ENCODE results near the gene NXPH3.

Gene NXPH3

DNA sequence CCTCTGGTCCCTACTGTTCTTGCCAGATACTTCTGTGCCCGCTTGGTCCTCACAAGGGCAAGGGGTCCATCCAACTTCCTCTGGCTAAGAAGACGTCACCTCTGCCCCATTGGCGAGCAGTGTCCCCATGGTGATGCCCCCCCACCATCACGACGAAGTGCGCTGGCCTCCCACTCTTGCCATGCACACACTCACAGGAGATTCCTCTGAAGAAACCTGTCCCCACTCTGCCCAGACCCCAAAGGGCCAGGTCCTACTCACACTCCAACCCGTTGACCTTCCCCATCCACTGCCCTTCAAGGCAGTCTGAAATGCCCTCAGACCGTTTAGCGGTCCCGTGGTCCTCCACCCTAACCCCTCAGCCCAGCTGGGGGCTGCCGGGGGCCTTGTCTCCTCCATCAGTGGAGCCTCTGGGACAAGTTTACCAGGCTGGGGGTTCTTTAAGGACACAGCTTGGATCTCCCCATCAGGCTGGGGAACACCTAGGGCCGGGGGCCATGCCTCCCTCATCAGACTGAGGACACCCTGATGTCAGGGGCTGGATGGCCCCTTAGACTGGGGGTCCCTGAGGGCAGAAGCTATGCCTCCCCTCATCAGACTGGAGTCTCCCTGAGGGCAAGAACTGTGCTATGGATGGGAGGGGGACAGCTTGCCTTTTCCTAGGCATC is 6.5 kb downstream of the NXPH3 start:
- TF ChIP-seq, protein P1, sequence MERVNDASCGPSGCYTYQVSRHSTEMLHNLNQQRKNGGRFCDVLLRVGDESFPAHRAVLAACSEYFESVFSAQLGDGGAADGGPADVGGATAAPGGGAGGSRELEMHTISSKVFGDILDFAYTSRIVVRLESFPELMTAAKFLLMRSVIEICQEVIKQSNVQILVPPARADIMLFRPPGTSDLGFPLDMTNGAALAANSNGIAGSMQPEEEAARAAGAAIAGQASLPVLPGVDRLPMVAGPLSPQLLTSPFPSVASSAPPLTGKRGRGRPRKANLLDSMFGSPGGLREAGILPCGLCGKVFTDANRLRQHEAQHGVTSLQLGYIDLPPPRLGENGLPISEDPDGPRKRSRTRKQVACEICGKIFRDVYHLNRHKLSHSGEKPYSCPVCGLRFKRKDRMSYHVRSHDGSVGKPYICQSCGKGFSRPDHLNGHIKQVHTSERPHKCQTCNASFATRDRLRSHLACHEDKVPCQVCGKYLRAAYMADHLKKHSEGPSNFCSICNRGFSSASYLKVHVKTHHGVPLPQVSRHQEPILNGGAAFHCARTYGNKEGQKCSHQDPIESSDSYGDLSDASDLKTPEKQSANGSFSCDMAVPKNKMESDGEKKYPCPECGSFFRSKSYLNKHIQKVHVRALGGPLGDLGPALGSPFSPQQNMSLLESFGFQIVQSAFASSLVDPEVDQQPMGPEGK (CRISPR knock-in tag; IDR thresholded peaks at IDR 0.05; ENCODE audit: borderline replicate concordance): no peak
- no peak for TF ChIP-seq CSDC2 (CRISPR knock-in tag; IDR thresholded peaks at IDR 0.05)
- TF ChIP-seq, protein P2, sequence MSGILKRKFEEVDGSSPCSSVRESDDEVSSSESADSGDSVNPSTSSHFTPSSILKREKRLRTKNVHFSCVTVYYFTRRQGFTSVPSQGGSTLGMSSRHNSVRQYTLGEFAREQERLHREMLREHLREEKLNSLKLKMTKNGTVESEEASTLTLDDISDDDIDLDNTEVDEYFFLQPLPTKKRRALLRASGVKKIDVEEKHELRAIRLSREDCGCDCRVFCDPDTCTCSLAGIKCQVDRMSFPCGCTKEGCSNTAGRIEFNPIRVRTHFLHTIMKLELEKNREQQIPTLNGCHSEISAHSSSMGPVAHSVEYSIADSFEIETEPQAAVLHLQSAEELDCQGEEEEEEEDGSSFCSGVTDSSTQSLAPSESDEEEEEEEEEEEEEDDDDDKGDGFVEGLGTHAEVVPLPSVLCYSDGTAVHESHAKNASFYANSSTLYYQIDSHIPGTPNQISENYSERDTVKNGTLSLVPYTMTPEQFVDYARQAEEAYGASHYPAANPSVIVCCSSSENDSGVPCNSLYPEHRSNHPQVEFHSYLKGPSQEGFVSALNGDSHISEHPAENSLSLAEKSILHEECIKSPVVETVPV (CRISPR knock-in tag; IDR thresholded peaks at IDR 0.05): no peak
- TF ChIP-seq RARB (CRISPR knock-in tag; IDR thresholded peaks at IDR 0.05): no peak
- no peak for TF ChIP-seq ISL1 (CRISPR knock-in tag; IDR thresholded peaks at IDR 0.05)
- no peak for TF ChIP-seq ESRRG (CRISPR knock-in tag; IDR thresholded peaks at IDR 0.05)
- TF ChIP-seq ARNTL (CRISPR knock-in tag; IDR thresholded peaks at IDR 0.05; ENCODE audit: borderline replicate concordance, low read depth): no peak
- no peak for TF ChIP-seq ZNF70 (CRISPR knock-in tag; IDR thresholded peaks at IDR 0.05)
- TF ChIP-seq, protein P3, sequence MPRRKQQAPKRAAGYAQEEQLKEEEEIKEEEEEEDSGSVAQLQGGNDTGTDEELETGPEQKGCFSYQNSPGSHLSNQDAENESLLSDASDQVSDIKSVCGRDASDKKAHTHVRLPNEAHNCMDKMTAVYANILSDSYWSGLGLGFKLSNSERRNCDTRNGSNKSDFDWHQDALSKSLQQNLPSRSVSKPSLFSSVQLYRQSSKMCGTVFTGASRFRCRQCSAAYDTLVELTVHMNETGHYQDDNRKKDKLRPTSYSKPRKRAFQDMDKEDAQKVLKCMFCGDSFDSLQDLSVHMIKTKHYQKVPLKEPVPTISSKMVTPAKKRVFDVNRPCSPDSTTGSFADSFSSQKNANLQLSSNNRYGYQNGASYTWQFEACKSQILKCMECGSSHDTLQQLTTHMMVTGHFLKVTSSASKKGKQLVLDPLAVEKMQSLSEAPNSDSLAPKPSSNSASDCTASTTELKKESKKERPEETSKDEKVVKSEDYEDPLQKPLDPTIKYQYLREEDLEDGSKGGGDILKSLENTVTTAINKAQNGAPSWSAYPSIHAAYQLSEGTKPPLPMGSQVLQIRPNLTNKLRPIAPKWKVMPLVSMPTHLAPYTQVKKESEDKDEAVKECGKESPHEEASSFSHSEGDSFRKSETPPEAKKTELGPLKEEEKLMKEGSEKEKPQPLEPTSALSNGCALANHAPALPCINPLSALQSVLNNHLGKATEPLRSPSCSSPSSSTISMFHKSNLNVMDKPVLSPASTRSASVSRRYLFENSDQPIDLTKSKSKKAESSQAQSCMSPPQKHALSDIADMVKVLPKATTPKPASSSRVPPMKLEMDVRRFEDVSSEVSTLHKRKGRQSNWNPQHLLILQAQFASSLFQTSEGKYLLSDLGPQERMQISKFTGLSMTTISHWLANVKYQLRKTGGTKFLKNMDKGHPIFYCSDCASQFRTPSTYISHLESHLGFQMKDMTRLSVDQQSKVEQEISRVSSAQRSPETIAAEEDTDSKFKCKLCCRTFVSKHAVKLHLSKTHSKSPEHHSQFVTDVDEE (CRISPR knock-in tag; IDR thresholded peaks at IDR 0.05): no peak
- no peak for TF ChIP-seq ZFP30 (CRISPR knock-in tag; IDR thresholded peaks at IDR 0.05)
- TF ChIP-seq ZC3H10 (CRISPR knock-in tag; IDR thresholded peaks at IDR 0.05): no peak
- no peak for TF ChIP-seq BACH2 (CRISPR knock-in tag; IDR thresholded peaks at IDR 0.05; ENCODE audit: borderline replicate concordance)
- no peak for TF ChIP-seq TCF4 (CRISPR knock-in tag; IDR thresholded peaks at IDR 0.05; ENCODE audit: borderline replicate concordance)
- no peak for ATAC-seq

DNA sequence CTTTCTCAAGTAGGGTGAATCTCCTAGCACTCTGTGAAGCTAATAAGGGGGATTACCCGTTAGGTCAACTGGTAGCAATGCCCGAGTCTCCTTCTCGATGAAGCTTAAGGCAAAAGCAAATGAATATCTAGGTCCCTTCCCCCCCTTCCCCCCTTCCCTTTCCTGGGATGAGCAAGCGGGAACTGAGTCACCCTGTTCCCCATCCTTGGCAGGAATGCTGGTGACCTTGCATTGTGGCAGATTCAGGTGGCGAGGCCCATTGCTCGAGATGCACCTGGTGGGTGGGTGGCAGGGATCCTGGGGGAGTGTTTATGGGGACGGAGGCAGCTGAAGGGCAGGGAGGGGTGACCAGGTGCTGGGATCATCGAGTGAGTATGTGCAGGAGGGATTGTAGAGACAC is 7.1 kb downstream of the NXPH3 start:
- no peak; the same call in 2 of the 3 replicates for ATAC-seq
- TF ChIP-seq, protein P2 (CRISPR knock-in tag; IDR thresholded peaks at IDR 0.05): no peak
- TF ChIP-seq TCF4 (CRISPR knock-in tag; IDR thresholded peaks at IDR 0.05; ENCODE audit: borderline replicate concordance) (no peak), ZC3H10 (CRISPR knock-in tag; IDR thresholded peaks at IDR 0.05) (no peak), CSDC2 (CRISPR knock-in tag; IDR thresholded peaks at IDR 0.05) (no peak), ARNTL (CRISPR knock-in tag; IDR thresholded peaks at IDR 0.05; ENCODE audit: borderline replicate concordance, low read depth) (no peak), ZNF565 (CRISPR knock-in tag; conservative IDR thresholded peaks at IDR 0.05; ENCODE audit: low read depth) (no peak), ZNF8 (CRISPR knock-in tag; IDR thresholded peaks at IDR 0.05) (no peak), ZFP3 (CRISPR knock-in tag; IDR thresholded peaks at IDR 0.05) (no peak), OSR1 (CRISPR knock-in tag; IDR thresholded peaks at IDR 0.05) (no peak), TOX (CRISPR knock-in tag; IDR thresholded peaks at IDR 0.05; ENCODE audit: borderline replicate concordance) (no peak), ESRRG (CRISPR knock-in tag; IDR thresholded peaks at IDR 0.05) (no peak)
- TF ChIP-seq, protein P3 (CRISPR knock-in tag; IDR thresholded peaks at IDR 0.05): no peak
- TF ChIP-seq, protein P4, sequence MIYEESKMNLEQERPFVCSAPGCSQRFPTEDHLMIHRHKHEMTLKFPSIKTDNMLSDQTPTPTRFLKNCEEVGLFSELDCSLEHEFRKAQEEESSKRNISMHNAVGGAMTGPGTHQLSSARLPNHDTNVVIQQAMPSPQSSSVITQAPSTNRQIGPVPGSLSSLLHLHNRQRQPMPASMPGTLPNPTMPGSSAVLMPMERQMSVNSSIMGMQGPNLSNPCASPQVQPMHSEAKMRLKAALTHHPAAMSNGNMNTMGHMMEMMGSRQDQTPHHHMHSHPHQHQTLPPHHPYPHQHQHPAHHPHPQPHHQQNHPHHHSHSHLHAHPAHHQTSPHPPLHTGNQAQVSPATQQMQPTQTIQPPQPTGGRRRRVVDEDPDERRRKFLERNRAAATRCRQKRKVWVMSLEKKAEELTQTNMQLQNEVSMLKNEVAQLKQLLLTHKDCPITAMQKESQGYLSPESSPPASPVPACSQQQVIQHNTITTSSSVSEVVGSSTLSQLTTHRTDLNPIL (CRISPR knock-in tag; IDR thresholded peaks at IDR 0.05; ENCODE audit: low read depth): no peak
